Measurements from ENCODE around the gene CCL17. TPM values are rescaled to one million over a fixed set of nuclear protein-coding genes. Genes with fewer than 3 reads are reported as not detected.
A peak's percentile ranks its signal among the peaks of the same experiment; 100 is the strongest.

Gene CCL17
- total and polyA plus RNA-seq, 2 of the 4 experiments (the other 2 are of a cell fraction): not detected

- no peak overlapping the region for H3K4ac ChIP-seq (ENCODE audit: low read depth, low read length)
- no peak overlapping the region for H2AK5ac ChIP-seq (ENCODE audit: low read depth, low read length)
- no peak overlapping the region for H2BK120ac ChIP-seq (ENCODE audit: low read depth, low read length)
- no peak overlapping the region for H2AK9ac ChIP-seq (replicated peaks; ENCODE audit: low read depth, low read length, poor library complexity)
- no peak overlapping the region for H4K5ac ChIP-seq (ENCODE audit: low read depth, low read length)
- no CpG with 5 or more reads among the region's 1 CpG for WGBS, 2 experiments (ENCODE audit: extremely low coverage in 2 of 2, insufficient read length in 1 of 2)
- in situ Hi-C loops (cut with MboI; ENCODE audit: low sequenced_read_pairs) (no loop called here), intact Hi-C loops (cut with micrococcal nuclease) (no loop called here), dilution Hi-C loops (cut with HindIII; ENCODE audit: low sequenced_read_pairs, unreplicated experiment) (no loop called here)
- ChIA-PET POLR2A (ENCODE audit: unreplicated experiment) (no interaction called here), CTCF (no interaction called here)
- no peak overlapping the region for H2BK20ac ChIP-seq (ENCODE audit: low read depth, low read length)
- no peak overlapping the region for H3K14ac ChIP-seq (replicated peaks; ENCODE audit: low read depth, low read length)
- H2BK5ac ChIP-seq (ENCODE audit: low read depth, low read length, poor library complexity, severe bottlenecking): no peak overlapping the region
- H3K36me3 ChIP-seq (ENCODE audit: control insufficient read depth, insufficient read depth, low read length): no peaks in the 10 kb centered on the region
- H4K20me1 ChIP-seq (ENCODE audit: insufficient read depth, low read length): no peaks in the 10 kb centered on the region
- H2AFZ ChIP-seq (replicated peaks; ENCODE audit: low read length, poor library complexity): peak overlapping the region; percentile 43
- no peak for TF ChIP-seq CEBPB (IDR thresholded peaks at IDR 0.05; ENCODE audit: low read depth, low read length)
- TF ChIP-seq RCOR1 (IDR thresholded peaks at IDR 0.05; ENCODE audit: insufficient replicate concordance, low read length): no peak
- no peak for TF ChIP-seq MAFK (IDR thresholded peaks at IDR 0.05; ENCODE audit: low read depth, low read length)
- no peak for TF ChIP-seq BHLHE40 (IDR thresholded peaks at IDR 0.05; ENCODE audit: low read depth, low read length)
- no peak for TF ChIP-seq NFE2L2 (IDR thresholded peaks at IDR 0.05; ENCODE audit: low read depth, low read length)
- TF ChIP-seq RFX5 (IDR thresholded peaks at IDR 0.05; ENCODE audit: low read depth, low read length): no peak
- no peak for TF ChIP-seq CHD1 (IDR thresholded peaks at IDR 0.05; ENCODE audit: low read depth, low read length)
- no peak for TF ChIP-seq POLR2A (IDR thresholded peaks at IDR 0.05; ENCODE audit: low read depth, low read length)
- no peak for TF ChIP-seq MXI1 (IDR thresholded peaks at IDR 0.05; ENCODE audit: borderline replicate concordance, low read depth, low read length)
- no peak for TF ChIP-seq USF2 (IDR thresholded peaks at IDR 0.05; ENCODE audit: low read depth, low read length)
- no peak for TF ChIP-seq MAZ (IDR thresholded peaks at IDR 0.05; ENCODE audit: borderline replicate concordance, low read depth, low read length)
- TF ChIP-seq CTCF (conservative IDR thresholded peaks at IDR 0.05; ENCODE audit: low read depth, low read length): no peak
- TF ChIP-seq ELK1 (IDR thresholded peaks at IDR 0.05; ENCODE audit: borderline replicate concordance, low read depth, low read length): no peak
- no peak for TF ChIP-seq SMC3 (IDR thresholded peaks at IDR 0.05; ENCODE audit: low read depth, low read length)
- TF ChIP-seq RAD21 (IDR thresholded peaks at IDR 0.05; ENCODE audit: low read length): no peak
- TF ChIP-seq FOS (IDR thresholded peaks at IDR 0.05; ENCODE audit: low read depth, low read length): no peak
- H3K4me1 ChIP-seq (ENCODE audit: control insufficient read depth, insufficient read depth, low read length): no peaks in the 10 kb centered on the region
- no peak overlapping the region for H3K18ac ChIP-seq (ENCODE audit: low read depth, low read length)
- no peak for ATAC-seq (ENCODE audit: low read depth)
- no peaks in the 10 kb centered on the region for H3K79me1 ChIP-seq (ENCODE audit: low read depth in 1 of 2, low read length in 2 of 2)
- no peak overlapping the region for H3K9ac ChIP-seq (ENCODE audit: low read depth, low read length)
- H2BK15ac ChIP-seq (ENCODE audit: low read depth, low read length): no peak overlapping the region
- no TSS peak for BruUV-seq (replicated peaks)
- H3K9me3 ChIP-seq (ENCODE audit: control insufficient read depth, insufficient read depth, low read length): peaks cover 3% of the 10 kb centered on the region
- H3K27me3 ChIP-seq (ENCODE audit: control insufficient read depth, insufficient read depth, low read length): peaks cover 44% of the 10 kb centered on the region
- no peak overlapping the region for H4K91ac ChIP-seq (ENCODE audit: insufficient read depth, low read depth, low read length)
- H3K23ac ChIP-seq (ENCODE audit: low read depth, low read length): no peak overlapping the region
- no peaks in the 10 kb centered on the region for H3K9me1 ChIP-seq (ENCODE audit: insufficient read depth, low read length)
- no peak for DNase-seq
- H4K8ac ChIP-seq (ENCODE audit: low read depth in 2 of 2, low read length in 2 of 2): no peak overlapping the region
- H3K56ac ChIP-seq (ENCODE audit: extremely low read depth, insufficient read depth, low read length): no peak overlapping the region
- no peak overlapping the region for H3K4me3 ChIP-seq (ENCODE audit: insufficient read depth, low read depth, low read length)
- H3K27ac ChIP-seq (ENCODE audit: insufficient read depth, low read length): no peak overlapping the region
- H3K4me2 ChIP-seq (ENCODE audit: low read depth, low read length): no peak overlapping the region
Measured at GRCh38 chr16:57392694-57393093, 11.9 kb upstream of the CCL17 start.

Measured in IMR-90 (cell line).